ENCODE data around the gene APPL2. TPM values are rescaled to one million over a fixed set of nuclear protein-coding genes. Genes with fewer than 3 reads are reported as not detected.

The APPL2 gene
- total RNA-seq, 1 donor from 2014 or later: 17.7 TPM

- H3K9me3 Mint-ChIP-seq (ENCODE audit: unreplicated experiment): no peaks in the 10 kb centered on the region
- Histone ChIP-seq H2AFZ (ENCODE audit: low read depth, low read length) (no peak overlapping the region), H3K79me2 (ENCODE audit: insufficient read depth, low read length) (no peaks in the 10 kb centered on the region), H3K27me3 (ENCODE audit: insufficient read depth, low read length) (no peaks in the 10 kb centered on the region), H3K4me2 (ENCODE audit: low read length) (no peak overlapping the region), H3K4me1 (ENCODE audit: insufficient read depth, low read length) (peaks cover 6% of the 10 kb centered on the region), H3K27ac (ENCODE audit: low read depth, low read length) (no peak overlapping the region), H3K9me3 (ENCODE audit: insufficient read depth, low read depth, low read length) (no peaks in the 10 kb centered on the region), H3K9ac (ENCODE audit: low read length) (no peak overlapping the region), H4K20me1 (ENCODE audit: insufficient read depth, low read length) (no peaks in the 10 kb centered on the region), H3K4me3 (ENCODE audit: insufficient read depth, low read depth, low read length) (no peak overlapping the region), H3K36me3 (ENCODE audit: insufficient read depth, low read length) (no peaks in the 10 kb centered on the region)
- H3K36me3 Mint-ChIP-seq (ENCODE audit: low read depth, unreplicated experiment): no peaks in the 10 kb centered on the region
- no peak overlapping the region for H3K4me3 Mint-ChIP-seq (ENCODE audit: unreplicated experiment)
- no peak overlapping the region for H3K27ac Mint-ChIP-seq (ENCODE audit: unreplicated experiment)
- TF ChIP-seq CTCF (IDR thresholded peaks at IDR 0.05; ENCODE audit: insufficient read depth, low read depth, low read length) (peak; percentile 26), EZH2 (IDR thresholded peaks at IDR 0.05; ENCODE audit: insufficient read depth, low read length) (no peak)
- no peaks in the 10 kb centered on the region for H3K27me3 Mint-ChIP-seq (ENCODE audit: low read depth, unreplicated experiment)
- DNase-seq (ENCODE audit: low read depth): no peak
- no peak for FAIRE-seq
- no peaks in the 10 kb centered on the region for H3K4me1 Mint-ChIP-seq (ENCODE audit: low read depth, unreplicated experiment)
Measured at GRCh38 chr12:105278043-105278697, 42.2 kb upstream of the APPL2 start.

DNA sequence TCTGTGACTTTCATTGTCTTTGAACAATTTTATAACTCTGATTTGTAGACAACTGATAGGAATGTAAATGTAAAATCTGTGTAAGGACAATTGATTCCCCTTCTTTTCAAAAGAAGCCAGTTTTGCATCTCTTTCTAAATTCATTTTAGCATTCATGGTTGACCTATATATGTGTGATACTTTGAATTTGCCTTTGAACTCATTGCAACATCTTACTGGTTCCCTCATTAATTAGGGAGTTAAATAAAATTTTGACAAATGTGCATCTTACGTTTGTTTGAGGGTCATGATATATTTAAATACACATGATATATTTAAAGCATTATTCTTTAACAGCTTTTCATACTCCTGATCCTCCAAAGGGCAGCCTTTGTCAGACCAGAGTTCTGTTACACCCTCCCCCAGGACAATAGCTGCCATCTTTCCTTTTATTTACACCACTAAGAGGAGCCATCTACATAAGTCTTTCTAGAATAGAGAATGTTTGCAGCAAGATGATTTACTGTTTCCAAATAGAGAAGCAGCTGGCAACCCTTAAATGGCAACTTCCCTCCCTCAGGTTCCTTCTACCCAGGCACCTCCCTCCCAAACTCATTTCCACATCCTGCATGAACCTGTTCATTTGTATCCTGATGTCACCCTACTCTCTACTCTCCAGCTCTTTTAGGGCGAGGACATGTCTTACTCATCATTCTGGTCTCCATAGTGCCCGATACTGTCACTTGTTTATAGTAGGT is 40.2 kb upstream of the APPL2 start:
- no peak overlapping the region for H3K4me3 Mint-ChIP-seq (ENCODE audit: unreplicated experiment)
- no peaks in the 10 kb centered on the region for H3K27me3 ChIP-seq (ENCODE audit: insufficient read depth, low read length)
- peaks cover 4% of the 10 kb centered on the region for H3K4me1 ChIP-seq (ENCODE audit: insufficient read depth, low read length)
- H3K4me3 ChIP-seq (ENCODE audit: insufficient read depth, low read depth, low read length): no peak overlapping the region
- no peak overlapping the region for H3K27ac Mint-ChIP-seq (ENCODE audit: unreplicated experiment)
- H3K9ac ChIP-seq (ENCODE audit: low read length): no peak overlapping the region
- H3K9me3 Mint-ChIP-seq (ENCODE audit: unreplicated experiment): no peaks in the 10 kb centered on the region
- no peaks in the 10 kb centered on the region for H3K36me3 Mint-ChIP-seq (ENCODE audit: low read depth, unreplicated experiment)
- no peaks in the 10 kb centered on the region for H3K9me3 ChIP-seq (ENCODE audit: insufficient read depth, low read depth, low read length)
- no peak overlapping the region for H3K27ac ChIP-seq (ENCODE audit: low read depth, low read length)
- H2AFZ ChIP-seq (ENCODE audit: low read depth, low read length): no peak overlapping the region
- no peaks in the 10 kb centered on the region for H4K20me1 ChIP-seq (ENCODE audit: insufficient read depth, low read length)
- H3K36me3 ChIP-seq (ENCODE audit: insufficient read depth, low read length): no peaks in the 10 kb centered on the region
- no peak for FAIRE-seq
- no peaks in the 10 kb centered on the region for H3K79me2 ChIP-seq (ENCODE audit: insufficient read depth, low read length)
- no peaks in the 10 kb centered on the region for H3K4me1 Mint-ChIP-seq (ENCODE audit: low read depth, unreplicated experiment)
- no peak overlapping the region for H3K4me2 ChIP-seq (ENCODE audit: low read length)
- H3K27me3 Mint-ChIP-seq (ENCODE audit: low read depth, unreplicated experiment): no peaks in the 10 kb centered on the region
- no peak for TF ChIP-seq CTCF (IDR thresholded peaks at IDR 0.05; ENCODE audit: insufficient read depth, low read depth, low read length)
- TF ChIP-seq EZH2 (IDR thresholded peaks at IDR 0.05; ENCODE audit: insufficient read depth, low read length): no peak
- no peak for DNase-seq (ENCODE audit: low read depth)

GRCh38 chr12:105274571-105274970 is 38.6 kb upstream of the APPL2 start:
- Mint-ChIP-seq H3K9me3 (ENCODE audit: unreplicated experiment) (no peaks in the 10 kb centered on the region), H3K27ac (ENCODE audit: unreplicated experiment) (no peak overlapping the region), H3K4me3 (ENCODE audit: unreplicated experiment) (no peak overlapping the region), H3K36me3 (ENCODE audit: low read depth, unreplicated experiment) (no peaks in the 10 kb centered on the region), H3K27me3 (ENCODE audit: low read depth, unreplicated experiment) (no peaks in the 10 kb centered on the region), H3K4me1 (ENCODE audit: low read depth, unreplicated experiment) (no peaks in the 10 kb centered on the region)
- Histone ChIP-seq H3K9me3 (ENCODE audit: insufficient read depth, low read depth, low read length) (no peaks in the 10 kb centered on the region), H3K36me3 (ENCODE audit: insufficient read depth, low read length) (no peaks in the 10 kb centered on the region), H3K4me3 (ENCODE audit: insufficient read depth, low read depth, low read length) (no peak overlapping the region), H3K79me2 (ENCODE audit: insufficient read depth, low read length) (no peaks in the 10 kb centered on the region), H3K27ac (ENCODE audit: low read depth, low read length) (no peak overlapping the region), H3K9ac (ENCODE audit: low read length) (no peak overlapping the region), H3K4me2 (ENCODE audit: low read length) (no peak overlapping the region), H3K27me3 (ENCODE audit: insufficient read depth, low read length) (no peaks in the 10 kb centered on the region), H2AFZ (ENCODE audit: low read depth, low read length) (no peak overlapping the region), H4K20me1 (ENCODE audit: insufficient read depth, low read length) (no peaks in the 10 kb centered on the region), H3K4me1 (ENCODE audit: insufficient read depth, low read length) (no peaks in the 10 kb centered on the region)
- no peak for FAIRE-seq
- DNase-seq (ENCODE audit: low read depth): no peak
- TF ChIP-seq CTCF (IDR thresholded peaks at IDR 0.05; ENCODE audit: insufficient read depth, low read depth, low read length) (no peak), EZH2 (IDR thresholded peaks at IDR 0.05; ENCODE audit: insufficient read depth, low read length) (no peak)
